HepG2 (cell line): ENCODE data around the gene NELL1. TPM values are rescaled to one million over a fixed set of nuclear protein-coding genes. Genes with fewer than 3 reads are reported as not detected.

Experiments
- ATAC-seq: fragments of 200-7000 bp; cut with Tn5 transposase; 3 replicates; pipeline ENCODE4 v1.9.1; 2020; ENCODE audit warnings: mild to moderate bottlenecking, moderate library complexity
- BruUV-seq: library from RNA; stranded (reverse); fragments of 400-500 nt; replicated peaks from 2 replicates; lab custom pipeline; 2021; lab: Mats Ljungman, UMichigan
- CTCF ChIA-PET: fragments of 300-600 bp; formaldehyde crosslinking; extraction: SDS; loops from one replicate; lab custom pipeline; 2021; ENCODE audit warnings: low total read pairs, inconsistent platforms, low intra/inter-chr PET ratio; lab: Yijun Ruan, JAX
- POLR2A ChIA-PET: fragments of 350-600 bp; sonication (Branson Sonifier 250); formaldehyde crosslinking; loops from one replicate; lab custom pipeline; 2020; ENCODE audit warnings: antibody characterized with exemption, inconsistent platforms; lab: Yijun Ruan, JAX
- DNase-seq: peaks from one replicate; pipeline ENCODE4 v3.0.0-alpha.2; 2015; ENCODE audit warnings: low spot score
- FAIRE-seq: peaks from 3 replicates; lab custom pipeline; 2011; peaks lifted over from hg19 to GRCh38; lab: Jason Lieb, UNC
- H2AFZ ChIP-seq: one replicate; pipeline ENCODE4 v1.6.1; 2011; ENCODE audit warnings: low read length, inconsistent platforms
- H3K27ac ChIP-seq: fragments of 300-600 bp; 3 replicates; pipeline ENCODE4 v1.8.0; 2011; ENCODE audit warnings: mixed run types, mild to moderate bottlenecking, mixed read lengths, low read length, inconsistent platforms; ENCODE audit not compliant: insufficient read depth; ENCODE audit errors: extremely low read length
- H3K27me3 ChIP-seq, 2 experiments: fragments of 200-600 bp in 1 of 2; 2 replicates in 1 of 2; 3 replicates in 1 of 2; pipeline versions ENCODE4 v1.6.0 to v1.8.0; 2011; ENCODE audit warnings: low read length in 2 of 2, mild to moderate bottlenecking in 2 of 2, moderate library complexity in 2 of 2, inconsistent platforms in 1 of 2; ENCODE audit not compliant: insufficient read depth in 2 of 2, control insufficient read depth in 1 of 2
- H3K36me3 ChIP-seq, 2 experiments: fragments of 200-600 bp in 1 of 2; replicated peaks in 1 of 2; 2 replicates in 1 of 2; 3 replicates in 1 of 2; pipeline versions ENCODE4 v1.5.1 to v1.8.0; 2011; ENCODE audit warnings: low read length in 2 of 2, inconsistent platforms in 1 of 2; ENCODE audit not compliant: insufficient read depth in 2 of 2, control insufficient read depth in 1 of 2
- H3K4me1 ChIP-seq: 2 replicates; pipeline ENCODE4 v1.5.1; 2012; ENCODE audit warnings: low read length, inconsistent platforms; ENCODE audit not compliant: insufficient read depth
- H3K4me2 ChIP-seq: 2 replicates; pipeline ENCODE4 v1.6.0; 2011; ENCODE audit warnings: low read depth, low read length, inconsistent platforms
- H3K4me3 ChIP-seq, 3 experiments: fragments of 200-600 bp in 1 of 3; sonication (generic), shearing (Covaris generic) in 1 of 3; replicated peaks in 1 of 3; 2 replicates each; pipeline ENCODE4 v1.5.1; 2011 to 2016; ENCODE audit warnings: low read length in 3 of 3, inconsistent platforms in 2 of 3, low read depth in 2 of 3, mild to moderate bottlenecking in 2 of 3, control low read depth in 1 of 3, mixed read lengths in 1 of 3; ENCODE audit not compliant: insufficient read depth in 1 of 3
- H3K79me2 ChIP-seq: one replicate; pipeline ENCODE4 v1.6.1; 2011; ENCODE audit warnings: low read length, inconsistent platforms; ENCODE audit not compliant: insufficient read depth
- H3K9ac ChIP-seq: 2 replicates; pipeline ENCODE4 v1.6.0; 2011; ENCODE audit warnings: mild to moderate bottlenecking, low read depth, low read length, inconsistent platforms; ENCODE audit not compliant: insufficient read depth
- H3K9me3 ChIP-seq: 2 replicates; pipeline ENCODE4 v1.5.1; 2012; ENCODE audit warnings: mild to moderate bottlenecking, low read length
- H4K20me1 ChIP-seq: 2 replicates; pipeline ENCODE4 v1.6.0; 2011; ENCODE audit warnings: inconsistent platforms, mild to moderate bottlenecking, low read length, moderate library complexity; ENCODE audit not compliant: insufficient read depth
- LCORL ChIP-seq, 2 experiments: fragments of 450-650 bp in 1 of 2; sonication (generic) in 1 of 2; formaldehyde crosslinking in 1 of 2; IDR thresholded peaks; 2 replicates each; pipeline versions ENCODE4 v1.5.0 to v1.6.1; 2017 to 2020; ENCODE audit warnings: antibody characterized with exemption in 1 of 2, missing genetic modification reagents in 1 of 2
- PCBP2 ChIP-seq: fragments of 200-400 bp; formaldehyde crosslinking; optimal IDR thresholded peaks from 2 replicates; pipeline ENCODE3; 2018; ENCODE audit warnings: low read length, low read depth; ENCODE audit not compliant: poor library complexity, severe bottlenecking
- RAD51 ChIP-seq: fragments of 450-650 bp; IDR thresholded peaks from 2 replicates; pipeline ENCODE4 v1.6.1; 2016; ENCODE audit warnings: borderline replicate concordance
- SRSF4 ChIP-seq: fragments of 200-400 bp; formaldehyde crosslinking; IDR thresholded peaks from one replicate; pipeline ENCODE4 v1.6.1; 2018; ENCODE audit warnings: mild to moderate bottlenecking, low read depth, low read length, moderate library complexity; ENCODE audit not compliant: poor library complexity, severe bottlenecking
- ZFP90 ChIP-seq: sonication (generic); formaldehyde crosslinking; IDR thresholded peaks from 2 replicates; pipeline ENCODE4 v1.8.0; 2022; ENCODE audit warnings: missing genetic modification reagents, mild to moderate bottlenecking, inconsistent platforms, borderline replicate concordance
- WGBS: methylation state at CpG from one replicate; pipeline ENCODE4 v1.1.6; 2017; ENCODE audit warnings: low lambda C conversion rate; 5-methylcytosine and 5-hydroxymethylcytosine counted together
- in situ Hi-C: cut with HindIII; loops from 2 replicates; pipeline ENCODE4 v1.10.0; 2017; ENCODE audit warnings: low pct_unique_long_range_greater_than_20kb; ENCODE audit not compliant: extremely low pct_ligation_motif_present
- intact Hi-C: fragments of 100-400 bp; cut with micrococcal nuclease; formaldehyde crosslinking; loops from one replicate; pipeline ENCODE4 v1.10.0; 2022; ENCODE audit not compliant: unreplicated experiment
- polyA plus RNA-seq, 8 experiments: library from polyadenylated mRNA; depleted of rRNA in 3 of 8; stranded (reverse) in 7 of 8; unstranded in 1 of 8; fragments of >200 nt; fragmentation: Illumina TruSeq in 4 of 8; extraction: Trizol in 4 of 8; gene quantifications; 2 replicates each; pipeline versions ENCODE4 v1.2.1 to v1.2.3, GENCODE V29; 2011 to 2016; ENCODE audit warnings: low read depth in 4 of 8, missing spikeins in 1 of 8, mixed read lengths in 1 of 8; ENCODE audit not compliant: insufficient read depth in 1 of 8
- total RNA-seq, 5 experiments: library from RNA; depleted of rRNA; stranded (reverse); fragments of >200 nt; fragmentation: Illumina TruSeq; extraction: Trizol; gene quantifications; 2 replicates each; pipeline ENCODE4 v1.2.3, GENCODE V29; 2016; ENCODE audit warnings: low read depth in 1 of 5
- TF ChIP-seq, protein P1 (sequence below): sonication (generic); formaldehyde crosslinking; IDR thresholded peaks from 2 replicates; pipeline ENCODE4 v1.9.0; 2021; ENCODE audit warnings: missing genetic modification reagents, borderline replicate concordance

The NELL1 gene
- total and polyA plus RNA-seq, 2 of the 13 experiments (the other 11 are each of a cell fraction or from before 2014, with no cell fraction given), result not detected

DNA sequence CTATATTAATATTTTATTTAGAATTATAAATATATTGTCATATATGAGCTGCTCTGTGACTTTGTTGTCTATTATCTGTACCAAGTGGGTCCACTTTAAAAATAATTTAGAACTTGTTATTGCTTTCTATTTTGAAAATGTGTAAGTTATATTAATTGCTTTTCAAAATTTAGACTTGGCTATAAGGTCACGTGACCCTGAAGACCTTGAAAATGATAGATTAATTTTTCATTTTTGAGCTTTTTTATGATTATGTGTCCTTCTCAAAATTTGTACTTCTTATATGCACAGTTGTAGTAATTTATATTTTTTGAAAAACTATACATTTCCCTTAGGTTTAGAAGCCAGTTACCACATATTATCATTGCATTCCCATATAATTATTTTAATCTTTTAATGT, 826.5 kb downstream of the NELL1 start:
- WGBS, result 2% methylated on average over 1 of the region's 1 CpG
- H3K27me3 ChIP-seq, result no peaks in the 10 kb centered on the region
- H3K4me1 ChIP-seq, result no peaks in the 10 kb centered on the region
- intact Hi-C loops (no loop called here), in situ Hi-C loops (no loop called here)
- no peak overlapping the region for H3K4me2 ChIP-seq
- no peaks in the 10 kb centered on the region for H3K9me3 ChIP-seq
- H3K36me3 ChIP-seq, result no peaks in the 10 kb centered on the region
- no peak overlapping the region for H2AFZ ChIP-seq
- H3K4me3 ChIP-seq, result no peak overlapping the region
- H3K9ac ChIP-seq, result no peak overlapping the region
- H3K27ac ChIP-seq, result no peak overlapping the region
- ATAC-seq (no peak), DNase-seq (no peak), FAIRE-seq (no peak)
- BruUV-seq, result no TSS peak
- ChIA-PET CTCF (no interaction called here), POLR2A (no interaction called here)
- H3K79me2 ChIP-seq, result no peaks in the 10 kb centered on the region
- no peaks in the 10 kb centered on the region for H4K20me1 ChIP-seq
- TF ChIP-seq ZFP90 (CRISPR knock-in tag) (no peak), LCORL (IDR thresholded peaks at IDR 0.05) (no peak), LCORL (CRISPR knock-in tag; IDR thresholded peaks at IDR 0.05) (no peak), PCBP2 (no peak), SRSF4 (no peak), RAD51 (peak; percentile 55; the same call in 1 of the 2 replicates)
- TF ChIP-seq, protein P1, sequence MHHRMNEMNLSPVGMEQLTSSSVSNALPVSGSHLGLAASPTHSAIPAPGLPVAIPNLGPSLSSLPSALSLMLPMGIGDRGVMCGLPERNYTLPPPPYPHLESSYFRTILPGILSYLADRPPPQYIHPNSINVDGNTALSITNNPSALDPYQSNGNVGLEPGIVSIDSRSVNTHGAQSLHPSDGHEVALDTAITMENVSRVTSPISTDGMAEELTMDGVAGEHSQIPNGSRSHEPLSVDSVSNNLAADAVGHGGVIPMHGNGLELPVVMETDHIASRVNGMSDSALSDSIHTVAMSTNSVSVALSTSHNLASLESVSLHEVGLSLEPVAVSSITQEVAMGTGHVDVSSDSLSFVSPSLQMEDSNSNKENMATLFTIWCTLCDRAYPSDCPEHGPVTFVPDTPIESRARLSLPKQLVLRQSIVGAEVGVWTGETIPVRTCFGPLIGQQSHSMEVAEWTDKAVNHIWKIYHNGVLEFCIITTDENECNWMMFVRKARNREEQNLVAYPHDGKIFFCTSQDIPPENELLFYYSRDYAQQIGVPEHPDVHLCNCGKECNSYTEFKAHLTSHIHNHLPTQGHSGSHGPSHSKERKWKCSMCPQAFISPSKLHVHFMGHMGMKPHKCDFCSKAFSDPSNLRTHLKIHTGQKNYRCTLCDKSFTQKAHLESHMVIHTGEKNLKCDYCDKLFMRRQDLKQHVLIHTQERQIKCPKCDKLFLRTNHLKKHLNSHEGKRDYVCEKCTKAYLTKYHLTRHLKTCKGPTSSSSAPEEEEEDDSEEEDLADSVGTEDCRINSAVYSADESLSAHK (CRISPR knock-in tag), result no peak
